Prostate gland (tissue), 2 donors: ENCODE data around the gene PLGRKT. TPM values are rescaled to one million over a fixed set of nuclear protein-coding genes. Genes with fewer than 3 reads are reported as not detected.
"Not testable (repeated sequence)": the region's sequence is repeated elsewhere in the genome, so short reads cannot be mapped to it uniquely, and the experiment has no call there.

Experiments used
- DNase-seq: peaks from one replicate; pipeline ENCODE4 v3.0.0-alpha.2; 2019; ENCODE audit warnings: low spot score
- H3K27ac ChIP-seq, 2 donors: fragments of 200-600 bp; sonication (generic); 2 replicates each; pipeline ENCODE4 v1.5.1; 2017 to 2019
- H3K27me3 ChIP-seq: fragments of 200-600 bp; sonication (generic); replicated peaks from 2 replicates; pipeline ENCODE4 v1.5.1; 2019; ENCODE audit not compliant: insufficient read depth
- H3K36me3 ChIP-seq, 2 donors: fragments of 200-600 bp; sonication (generic); 1 replicate in 1 of 2; 2 replicates in 1 of 2; pipeline versions ENCODE4 v1.5.1 to v1.8.1; 2017 to 2019
- H3K4me1 ChIP-seq: fragments of 200-600 bp; sonication (generic); replicated peaks from 2 replicates; pipeline ENCODE4 v1.5.1; 2019
- H3K4me3 ChIP-seq, 2 donors: fragments of 200-600 bp; sonication (generic); 2 replicates each; pipeline ENCODE4 v1.5.1; 2017 to 2019
- H3K9me3 ChIP-seq: fragments of 200-600 bp; sonication (generic); 2 replicates; pipeline ENCODE4 v1.5.1; 2017
- CTCF ChIP-seq, 4 experiments: fragments of 200-600 bp in 2 of 4; fragments of 450-650 bp in 2 of 4; sonication (generic) in 2 of 4; IDR thresholded peaks; 1 replicate in 3 of 4; 2 replicates in 1 of 4; pipeline ENCODE4 v1.5.1; 2016 to 2019; ENCODE audit warnings: antibody characterized with exemption in 4 of 4, mild to moderate bottlenecking in 2 of 4, moderate library complexity in 2 of 4
- POLR2A ChIP-seq: fragments of 450-650 bp; IDR thresholded peaks from one replicate; pipeline ENCODE4 v1.6.1; 2016; ENCODE audit warnings: antibody characterized with exemption, mild to moderate bottlenecking
- POLR2AphosphoS5 ChIP-seq: sonication (generic); formaldehyde crosslinking; IDR thresholded peaks from one replicate; pipeline ENCODE4 v1.6.1; 2017; ENCODE audit warnings: antibody characterized with exemption
- WGBS: methylation state at CpG from one replicate; pipeline ENCODE4 v1.1.5; 2018; 5-methylcytosine and 5-hydroxymethylcytosine counted together
- intact Hi-C: fragments of 100-400 bp; cut with DNase I; formaldehyde crosslinking; loops from one replicate; pipeline ENCODE4 v1.14.2; 2022
- total RNA-seq, 2 donors: library from RNA; depleted of rRNA; stranded (reverse); fragments of >200 nt; gene quantifications; one replicate each; pipeline ENCODE4 v1.1.0, GENCODE V29; 2016

Gene PLGRKT
- total RNA-seq, 2 donors from 2014 or later: 10.4 to 49.6 TPM

GRCh38 chr9:5448016-5448415 is 10.3 kb upstream of the PLGRKT start:
- H3K27me3 ChIP-seq: no peaks in the 10 kb centered on the region
- H3K9me3 ChIP-seq: no peaks in the 10 kb centered on the region
- intact Hi-C loops: loop anchor here (10.0 kb wide), 1 partner anchor 683 kb away; no protein-coding TSS in a partner anchor
- H3K4me3 ChIP-seq: no peak overlapping the region
- H3K27ac ChIP-seq: no peak overlapping the region
- H3K36me3 ChIP-seq: no peaks in the 10 kb centered on the region
- TF ChIP-seq POLR2AphosphoS5: no peak
- TF ChIP-seq POLR2A: no peak
- no peak for TF ChIP-seq CTCF (IDR thresholded peaks at IDR 0.05)
- no peaks in the 10 kb centered on the region for H3K4me1 ChIP-seq
- WGBS: 88% methylated on average over 2 of the region's 2 CpGs
- DNase-seq: no peak

- intact Hi-C loops: loop anchor here (10.0 kb wide), 1 partner anchor 683 kb away; no protein-coding TSS in a partner anchor
- H3K9me3 ChIP-seq: no peaks in the 10 kb centered on the region
- H3K27me3 ChIP-seq: no peaks in the 10 kb centered on the region
- H3K36me3 ChIP-seq: no peaks in the 10 kb centered on the region
- no peak for DNase-seq
- 78% methylated on average over 3 of the region's 3 CpGs for WGBS
- TF ChIP-seq CTCF (IDR thresholded peaks at IDR 0.05): no peak
- no peak for TF ChIP-seq POLR2AphosphoS5
- TF ChIP-seq POLR2A: no peak
- H3K4me1 ChIP-seq: no peaks in the 10 kb centered on the region
- no peak overlapping the region for H3K4me3 ChIP-seq
- H3K27ac ChIP-seq: no peak overlapping the region
Observed at GRCh38 chr9:5447337-5447736, 9.6 kb upstream of the PLGRKT start.

DNA sequence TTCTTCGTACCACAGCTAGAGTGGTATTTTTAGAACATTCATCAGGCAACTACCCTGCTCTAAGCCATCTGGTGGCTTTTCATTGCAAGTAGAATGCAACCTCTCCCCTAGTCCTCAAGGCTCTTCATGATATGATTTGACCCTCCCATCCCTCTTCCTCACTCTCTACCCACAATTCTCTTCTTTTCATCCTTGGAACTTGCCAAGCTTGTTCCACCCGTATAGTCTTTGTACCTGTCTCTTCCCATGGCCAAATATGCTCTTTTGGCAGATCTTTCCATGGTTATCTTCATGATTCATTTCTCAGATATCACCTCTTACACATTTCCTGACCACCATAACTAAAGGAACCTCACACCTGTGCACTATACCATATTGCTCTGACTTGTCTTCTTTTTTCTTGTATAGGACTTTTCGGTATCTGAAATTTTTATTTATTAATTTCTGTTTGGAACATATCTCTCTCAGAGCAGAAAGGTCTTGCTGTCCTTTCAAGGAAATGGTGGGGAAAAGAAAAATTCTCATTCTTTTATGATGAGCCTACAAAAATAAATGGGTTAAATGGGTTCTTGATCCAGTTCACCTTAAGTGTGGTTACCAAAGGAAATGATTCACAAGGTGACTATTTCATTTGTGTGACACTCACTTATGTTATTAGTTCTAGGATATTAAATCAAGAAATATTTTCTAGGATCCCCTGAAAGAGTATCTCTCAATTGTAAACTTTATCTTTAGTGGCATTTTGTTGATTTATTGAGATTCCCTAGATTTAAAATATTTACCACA is 8.9 kb upstream of the PLGRKT start:
- intact Hi-C loops: loop anchor here (10.0 kb wide), 1 partner anchor 682 kb away; no protein-coding TSS in a partner anchor
- TF ChIP-seq POLR2A: no peak
- Histone ChIP-seq H3K27me3 (no peaks in the 10 kb centered on the region), H3K4me1 (no peaks in the 10 kb centered on the region), H3K27ac (no peak overlapping the region), H3K36me3 (no peaks in the 10 kb centered on the region), H3K4me3 (no peak overlapping the region), H3K9me3 (no peaks in the 10 kb centered on the region)
- WGBS: 74% methylated on average over 3 of the region's 3 CpGs
- DNase-seq: no peak

DNA sequence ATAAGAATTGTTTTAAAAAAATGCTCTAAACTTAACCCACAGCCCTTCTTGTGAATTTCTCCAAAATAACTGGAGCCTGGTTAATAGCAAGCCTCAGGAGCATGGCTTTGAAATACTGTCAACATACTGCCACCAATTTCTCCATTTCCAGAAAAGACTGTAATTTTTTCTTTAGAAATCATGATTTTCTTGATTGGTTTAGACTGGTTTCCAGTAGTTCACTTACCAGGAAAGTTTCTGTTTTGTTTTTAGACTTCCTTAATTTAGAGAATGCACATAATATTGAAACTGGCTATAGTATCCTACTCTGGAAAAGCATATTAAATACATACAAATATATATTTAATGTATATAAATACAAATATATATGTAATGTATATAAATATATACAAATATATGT is 8.2 kb upstream of the PLGRKT start:
- Histone ChIP-seq H3K4me1 (no peaks in the 10 kb centered on the region), H3K27ac (no peak overlapping the region), H3K27me3 (no peaks in the 10 kb centered on the region), H3K36me3 (no peaks in the 10 kb centered on the region), H3K9me3 (no peaks in the 10 kb centered on the region), H3K4me3 (no peak overlapping the region)
- no peak for DNase-seq
- intact Hi-C loops: loop anchor here (10.0 kb wide), 1 partner anchor 681 kb away; no protein-coding TSS in a partner anchor
- no peak for TF ChIP-seq POLR2AphosphoS5
- TF ChIP-seq CTCF (IDR thresholded peaks at IDR 0.05): no peak
- no peak for TF ChIP-seq POLR2A

DNA sequence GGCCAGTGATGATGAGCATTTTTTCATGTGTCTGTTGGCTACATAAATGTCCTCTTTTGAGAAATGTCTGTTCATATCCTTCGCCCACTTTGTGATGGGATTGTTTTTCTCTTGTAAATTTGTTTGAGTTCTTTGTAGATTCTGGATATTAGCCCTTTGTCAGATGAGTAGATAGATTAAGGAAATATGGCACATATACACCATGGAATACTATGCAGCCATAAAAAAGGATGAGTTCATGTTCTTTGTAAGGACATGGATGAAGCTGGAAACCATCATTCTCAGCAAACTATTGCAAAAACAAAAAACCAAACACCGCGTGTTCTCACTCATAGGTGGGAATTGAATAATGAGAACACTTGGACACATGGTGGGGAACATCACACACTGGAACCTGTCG is 7.4 kb upstream of the PLGRKT start:
- 85% methylated on average over 4 of the region's 4 CpGs for WGBS
- H3K9me3 ChIP-seq, H3K27ac ChIP-seq, H3K36me3 ChIP-seq, H3K4me3 ChIP-seq, H3K4me1 ChIP-seq, DNase-seq, H3K27me3 ChIP-seq: not testable (repeated sequence)
- intact Hi-C loops: loop anchor here (10.0 kb wide), 1 partner anchor 680 kb away; no protein-coding TSS in a partner anchor

DNA sequence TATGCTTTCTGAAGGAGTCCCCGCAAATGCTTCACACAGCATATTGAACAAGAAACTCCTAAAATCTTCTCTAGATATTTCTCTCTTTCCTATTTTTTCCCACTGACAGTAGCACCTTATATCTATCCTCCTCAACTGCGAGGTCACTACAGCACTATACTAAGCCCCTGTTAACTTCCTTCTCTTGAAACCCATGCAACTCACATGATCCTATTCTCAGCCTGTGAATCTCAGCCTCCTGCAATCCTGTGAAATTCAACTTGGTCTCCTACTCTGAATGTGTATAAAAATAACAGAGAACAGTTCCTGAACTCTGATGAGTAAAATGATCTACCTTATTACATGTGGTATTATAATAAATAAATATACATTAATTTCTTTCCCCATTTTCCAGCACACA is 6.1 kb upstream of the PLGRKT start:
- H3K4me3 ChIP-seq: no peak overlapping the region
- H3K27ac ChIP-seq: no peak overlapping the region
- no peaks in the 10 kb centered on the region for H3K36me3 ChIP-seq
- TF ChIP-seq POLR2AphosphoS5 (no peak), CTCF (IDR thresholded peaks at IDR 0.05) (no peak), POLR2A (no peak)
- WGBS: 64% methylated on average over 2 of the region's 2 CpGs
- H3K4me1 ChIP-seq: no peaks in the 10 kb centered on the region
- H3K9me3 ChIP-seq: no peaks in the 10 kb centered on the region
- no peaks in the 10 kb centered on the region for H3K27me3 ChIP-seq
- intact Hi-C loops: loop anchor here (10.0 kb wide), 1 partner anchor 679 kb away; no protein-coding TSS in a partner anchor
- no peak for DNase-seq
